ENCODE measurements around the gene NLRP14.

GRCh38 chr11:7028141-7028540 is 7.9 kb downstream of the NLRP14 start:
- TF ChIP-seq CTCF (IDR thresholded peaks at IDR 0.05) (no peak), POLR2A (IDR thresholded peaks at IDR 0.05) (no peak)

Measured in body of pancreas (tissue), 4 donors.